ENCODE results near the gene RAB11FIP4.

The RAB11FIP4 gene

GRCh38 chr17:31493656-31494155, 102.2 kb downstream of the RAB11FIP4 start:
- no peaks in the 10 kb centered on the region for H3K4me1 ChIP-seq (ENCODE audit: insufficient read depth, low read length)
- no peak for ATAC-seq (ENCODE audit: insufficient read depth, low read depth)
- no peaks in the 10 kb centered on the region for H3K79me2 ChIP-seq (ENCODE audit: insufficient read depth, low read length)

GRCh38 chr17:31494259-31495021, 103.0 kb downstream of the RAB11FIP4 start:
- Histone ChIP-seq H3K4me1 (ENCODE audit: insufficient read depth, low read length) (no peaks in the 10 kb centered on the region), H3K4me3 (ENCODE audit: low read depth in 1 of 2, low read length in 2 of 2) (no peak overlapping the region), H2AFZ (ENCODE audit: low read depth, low read length) (no peak overlapping the region), H3K79me2 (ENCODE audit: insufficient read depth, low read length) (no peaks in the 10 kb centered on the region), H3K27ac (ENCODE audit: low read length) (no peak overlapping the region), H3K36me3 (ENCODE audit: insufficient read depth, low read length) (no peaks in the 10 kb centered on the region), H3K27me3 (ENCODE audit: insufficient read depth, low read length, poor library complexity) (peaks cover 19% of the 10 kb centered on the region), H3K4me2 (ENCODE audit: insufficient read depth, low read length) (no peak overlapping the region), H3K9me3 (ENCODE audit: insufficient read depth, low read length, severe bottlenecking) (no peaks in the 10 kb centered on the region), H4K20me1 (ENCODE audit: insufficient read depth, low read length) (no peaks in the 10 kb centered on the region; the same call in 1 of the 2 replicates), H3K9ac (ENCODE audit: low read depth, low read length) (no peak overlapping the region)
- TF ChIP-seq EZH2 (IDR thresholded peaks at IDR 0.05; ENCODE audit: borderline replicate concordance, low read depth, low read length, severe bottlenecking) (no peak), CTCF (IDR thresholded peaks at IDR 0.05; ENCODE audit: borderline replicate concordance, extremely low read depth, low read length, poor library complexity, severe bottlenecking) (no peak)
- peak; percentile 35; the same call in 1 of the 3 replicates for ATAC-seq (ENCODE audit: insufficient read depth, low read depth)
- no peak for DNase-seq

More at GRCh38 chr17:31493656-31494155, 102.2 kb downstream of the RAB11FIP4 start:
- no peak for DNase-seq
- H3K27me3 ChIP-seq (ENCODE audit: insufficient read depth, low read length, poor library complexity) = peaks cover 24% of the 10 kb centered on the region
- H3K4me3 ChIP-seq (ENCODE audit: low read depth in 1 of 2, low read length in 2 of 2) = no peak overlapping the region
- H3K9me3 ChIP-seq (ENCODE audit: insufficient read depth, low read length, severe bottlenecking) = no peaks in the 10 kb centered on the region
- no peak overlapping the region for H3K9ac ChIP-seq (ENCODE audit: low read depth, low read length)
- no peak overlapping the region for H2AFZ ChIP-seq (ENCODE audit: low read depth, low read length)
- H3K36me3 ChIP-seq (ENCODE audit: insufficient read depth, low read length) = no peaks in the 10 kb centered on the region
- no peak overlapping the region for H3K27ac ChIP-seq (ENCODE audit: low read length)
- H3K4me2 ChIP-seq (ENCODE audit: insufficient read depth, low read length) = no peak overlapping the region
- no peak for TF ChIP-seq EZH2 (IDR thresholded peaks at IDR 0.05; ENCODE audit: borderline replicate concordance, low read depth, low read length, severe bottlenecking)
- TF ChIP-seq CTCF (IDR thresholded peaks at IDR 0.05; ENCODE audit: borderline replicate concordance, extremely low read depth, low read length, poor library complexity, severe bottlenecking) = no peak
- no peaks in the 10 kb centered on the region; the same call in 1 of the 2 replicates for H4K20me1 ChIP-seq (ENCODE audit: insufficient read depth, low read length)

- TF ChIP-seq CTCF (IDR thresholded peaks at IDR 0.05; ENCODE audit: borderline replicate concordance, extremely low read depth, low read length, poor library complexity, severe bottlenecking) = no peak
- no peak for TF ChIP-seq EZH2 (IDR thresholded peaks at IDR 0.05; ENCODE audit: borderline replicate concordance, low read depth, low read length, severe bottlenecking)
- Histone ChIP-seq H3K4me3 (ENCODE audit: low read depth in 1 of 2, low read length in 2 of 2) (no peak overlapping the region), H3K9ac (ENCODE audit: low read depth, low read length) (no peak overlapping the region), H3K4me1 (ENCODE audit: insufficient read depth, low read length) (no peaks in the 10 kb centered on the region), H2AFZ (ENCODE audit: low read depth, low read length) (no peak overlapping the region), H3K9me3 (ENCODE audit: insufficient read depth, low read length, severe bottlenecking) (no peaks in the 10 kb centered on the region), H3K27ac (ENCODE audit: low read length) (no peak overlapping the region), H3K36me3 (ENCODE audit: insufficient read depth, low read length) (no peaks in the 10 kb centered on the region), H4K20me1 (ENCODE audit: insufficient read depth, low read length) (no peaks in the 10 kb centered on the region; the same call in 1 of the 2 replicates), H3K4me2 (ENCODE audit: insufficient read depth, low read length) (no peak overlapping the region), H3K27me3 (ENCODE audit: insufficient read depth, low read length, poor library complexity) (peaks cover 19% of the 10 kb centered on the region), H3K79me2 (ENCODE audit: insufficient read depth, low read length) (no peaks in the 10 kb centered on the region)
- ATAC-seq (ENCODE audit: insufficient read depth, low read depth) (no peak), DNase-seq (no peak)
Observed at GRCh38 chr17:31495022-31495885, 103.8 kb downstream of the RAB11FIP4 start.
